HepG2 (cell line): ENCODE data around the gene NKX1-2. TPM values are rescaled to one million over a fixed set of nuclear protein-coding genes. Genes with fewer than 3 reads are reported as not detected.

Experiments used
- AGO1 ChIP-seq: fragments of 200-400 bp; formaldehyde crosslinking; IDR thresholded peaks from 2 replicates; pipeline ENCODE4 v1.6.1; 2017; ENCODE audit warnings: mild to moderate bottlenecking, low read depth, low read length, moderate library complexity; ENCODE audit not compliant: poor library complexity, severe bottlenecking
- CEBPG ChIP-seq: IDR thresholded peaks from 2 replicates; pipeline ENCODE4 v1.6.1; 2016
- HDAC1 ChIP-seq: sonication (generic); formaldehyde crosslinking; IDR thresholded peaks from 2 replicates; pipeline ENCODE4 v1.5.1; 2020; ENCODE audit warnings: mild to moderate bottlenecking, missing genetic modification reagents
- HOMEZ ChIP-seq: IDR thresholded peaks from 2 replicates; pipeline ENCODE4 v1.6.1; 2016; ENCODE audit warnings: low read depth
- KDM2A ChIP-seq: sonication (generic); formaldehyde crosslinking; IDR thresholded peaks from 2 replicates; pipeline ENCODE4 v1.4.0; 2020; ENCODE audit warnings: low read depth, missing genetic modification reagents, borderline replicate concordance
- KDM5A ChIP-seq: fragments of 200-600 bp; sonication (generic); IDR thresholded peaks from 2 replicates; pipeline ENCODE4 v1.7.0; 2018; ENCODE audit warnings: antibody characterized with exemption, mild to moderate bottlenecking, low read length, borderline replicate concordance
- KDM6A ChIP-seq: IDR thresholded peaks from 2 replicates; pipeline ENCODE4 v1.6.1; 2016; ENCODE audit warnings: low read depth
- MYPOP ChIP-seq: sonication (generic); formaldehyde crosslinking; IDR thresholded peaks from 2 replicates; pipeline ENCODE4 v1.8.1; 2023; ENCODE audit warnings: mild to moderate bottlenecking, moderate library complexity, missing genetic modification reagents
- NCOR1 ChIP-seq: fragments of 200-600 bp; sonication (generic); IDR thresholded peaks from 2 replicates; pipeline ENCODE4 v1.7.0; 2017; ENCODE audit warnings: antibody characterized with exemption, low read length, borderline replicate concordance
- RXRB ChIP-seq: IDR thresholded peaks from 2 replicates; pipeline ENCODE4 v1.6.1; 2016; ENCODE audit warnings: borderline replicate concordance, missing genetic modification reagents, missing compliant biosample characterization
- SAP130 ChIP-seq: IDR thresholded peaks from 2 replicates; pipeline ENCODE4 v1.6.1; 2016; ENCODE audit warnings: low read depth
- THAP11 ChIP-seq: IDR thresholded peaks from 2 replicates; pipeline ENCODE4 v1.6.1; 2016; ENCODE audit warnings: missing biosample characterization, missing genetic modification reagents
- TRAFD1 ChIP-seq: sonication (generic); formaldehyde crosslinking; IDR thresholded peaks from 2 replicates; pipeline ENCODE4 v1.5.1; 2020; ENCODE audit warnings: missing genetic modification reagents, mild to moderate bottlenecking, borderline replicate concordance
- YEATS2 ChIP-seq: sonication (generic); formaldehyde crosslinking; IDR thresholded peaks from 2 replicates; pipeline ENCODE4 v1.4.0; 2020; ENCODE audit warnings: missing genetic modification reagents, borderline replicate concordance
- ZNF124 ChIP-seq: sonication (generic); formaldehyde crosslinking; IDR thresholded peaks from 2 replicates; pipeline ENCODE4 v1.4.0; 2020; ENCODE audit warnings: missing genetic modification reagents
- ZNF788 ChIP-seq: sonication (generic); formaldehyde crosslinking; IDR thresholded peaks from 2 replicates; pipeline ENCODE4 v1.5.0; 2020; ENCODE audit warnings: mild to moderate bottlenecking, missing genetic modification reagents, borderline replicate concordance
- polyA plus RNA-seq, 8 experiments: library from polyadenylated mRNA; depleted of rRNA in 3 of 8; stranded (reverse) in 7 of 8; unstranded in 1 of 8; fragments of >200 nt; fragmentation: Illumina TruSeq in 4 of 8; extraction: Trizol in 4 of 8; gene quantifications; 2 replicates each; pipeline versions ENCODE4 v1.2.1 to v1.2.3, GENCODE V29; 2011 to 2016; ENCODE audit warnings: low read depth in 4 of 8, missing spikeins in 1 of 8, mixed read lengths in 1 of 8; ENCODE audit not compliant: insufficient read depth in 1 of 8
- total RNA-seq, 5 experiments: library from RNA; depleted of rRNA; stranded (reverse); fragments of >200 nt; fragmentation: Illumina TruSeq; extraction: Trizol; gene quantifications; 2 replicates each; pipeline ENCODE4 v1.2.3, GENCODE V29; 2016; ENCODE audit warnings: low read depth in 1 of 5
- TF ChIP-seq, protein P1 (sequence below): sonication (generic); formaldehyde crosslinking; IDR thresholded peaks from 2 replicates; pipeline ENCODE4 v1.5.1; 2020; ENCODE audit warnings: mild to moderate bottlenecking, missing genetic modification reagents, moderate library complexity

The NKX1-2 gene
- total and polyA plus RNA-seq, 2 of the 13 experiments (the other 11 are each of a cell fraction or from before 2014, with no cell fraction given), result not detected

DNA sequence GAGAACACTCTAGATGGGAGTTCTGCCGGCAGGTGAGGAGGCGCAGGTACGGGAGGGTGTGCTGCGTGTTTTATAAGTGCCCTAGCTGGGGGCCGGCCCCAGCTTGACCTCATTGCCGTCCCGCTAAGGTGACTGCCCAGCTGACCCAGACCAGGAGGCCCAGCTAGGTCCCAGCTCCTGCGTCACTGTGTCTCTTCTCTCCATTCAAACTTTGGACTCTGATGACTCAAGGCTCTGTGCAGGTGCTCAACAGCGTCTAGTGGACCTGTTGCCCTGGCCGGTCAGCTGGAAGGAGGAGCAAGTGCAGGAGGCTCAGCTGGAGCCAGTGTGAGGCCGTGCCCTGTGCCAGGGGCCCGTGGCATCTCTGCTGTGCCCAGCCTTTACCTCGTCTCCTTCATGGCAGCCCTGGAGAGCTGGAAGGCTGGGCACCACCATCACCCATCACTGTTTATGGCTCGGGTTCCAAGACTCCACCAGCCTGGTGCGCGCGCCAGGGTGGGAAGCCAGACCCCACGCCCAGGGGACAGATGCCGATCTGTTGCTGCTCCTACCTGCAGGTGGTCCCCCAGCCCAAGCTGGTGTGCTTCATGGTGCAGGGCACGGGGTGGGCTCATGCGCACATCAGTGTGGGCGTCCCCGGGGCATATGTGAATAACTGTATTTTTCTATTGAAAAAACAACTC is 26.3 kb upstream of the NKX1-2 start (continued):
- no peak for TF ChIP-seq TRAFD1 (CRISPR knock-in tag)
- TF ChIP-seq, protein P1, sequence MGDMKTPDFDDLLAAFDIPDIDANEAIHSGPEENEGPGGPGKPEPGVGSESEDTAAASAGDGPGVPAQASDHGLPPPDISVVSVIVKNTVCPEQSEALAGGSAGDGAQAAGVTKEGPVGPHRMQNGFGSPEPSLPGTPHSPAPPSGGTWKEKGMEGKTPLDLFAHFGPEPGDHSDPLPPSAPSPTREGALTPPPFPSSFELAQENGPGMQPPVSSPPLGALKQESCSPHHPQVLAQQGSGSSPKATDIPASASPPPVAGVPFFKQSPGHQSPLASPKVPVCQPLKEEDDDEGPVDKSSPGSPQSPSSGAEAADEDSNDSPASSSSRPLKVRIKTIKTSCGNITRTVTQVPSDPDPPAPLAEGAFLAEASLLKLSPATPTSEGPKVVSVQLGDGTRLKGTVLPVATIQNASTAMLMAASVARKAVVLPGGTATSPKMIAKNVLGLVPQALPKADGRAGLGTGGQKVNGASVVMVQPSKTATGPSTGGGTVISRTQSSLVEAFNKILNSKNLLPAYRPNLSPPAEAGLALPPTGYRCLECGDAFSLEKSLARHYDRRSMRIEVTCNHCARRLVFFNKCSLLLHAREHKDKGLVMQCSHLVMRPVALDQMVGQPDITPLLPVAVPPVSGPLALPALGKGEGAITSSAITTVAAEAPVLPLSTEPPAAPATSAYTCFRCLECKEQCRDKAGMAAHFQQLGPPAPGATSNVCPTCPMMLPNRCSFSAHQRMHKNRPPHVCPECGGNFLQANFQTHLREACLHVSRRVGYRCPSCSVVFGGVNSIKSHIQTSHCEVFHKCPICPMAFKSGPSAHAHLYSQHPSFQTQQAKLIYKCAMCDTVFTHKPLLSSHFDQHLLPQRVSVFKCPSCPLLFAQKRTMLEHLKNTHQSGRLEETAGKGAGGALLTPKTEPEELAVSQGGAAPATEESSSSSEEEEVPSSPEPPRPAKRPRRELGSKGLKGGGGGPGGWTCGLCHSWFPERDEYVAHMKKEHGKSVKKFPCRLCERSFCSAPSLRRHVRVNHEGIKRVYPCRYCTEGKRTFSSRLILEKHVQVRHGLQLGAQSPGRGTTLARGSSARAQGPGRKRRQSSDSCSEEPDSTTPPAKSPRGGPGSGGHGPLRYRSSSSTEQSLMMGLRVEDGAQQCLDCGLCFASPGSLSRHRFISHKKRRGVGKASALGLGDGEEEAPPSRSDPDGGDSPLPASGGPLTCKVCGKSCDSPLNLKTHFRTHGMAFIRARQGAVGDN (CRISPR knock-in tag), result peak; percentile 75
- TF ChIP-seq ZNF788 (CRISPR knock-in tag), result peak; percentile 56; the same call in 1 of the 2 replicates
- peak; percentile 65; the same call in 1 of the 2 replicates for TF ChIP-seq KDM6A (CRISPR knock-in tag)
- TF ChIP-seq ZNF124 (CRISPR knock-in tag), result 0 out of 2 replicates have a peak, but pooled peaks have one; percentile 58
- TF ChIP-seq YEATS2 (CRISPR knock-in tag), result no peak
- TF ChIP-seq RXRB (CRISPR knock-in tag), result peak; percentile 87
- TF ChIP-seq HDAC1 (CRISPR knock-in tag), result 0 out of 2 replicates have a peak, but pooled peaks have one; percentile 52
- TF ChIP-seq KDM5A, result no peak
- TF ChIP-seq NCOR1, result peak; percentile 56; the same call in 1 of the 2 replicates
- peak; percentile 67 for TF ChIP-seq THAP11
- TF ChIP-seq SAP130 (CRISPR knock-in tag), result peak; percentile 81
- TF ChIP-seq HOMEZ, result 0 out of 2 replicates have a peak, but pooled peaks have one; percentile 29
- TF ChIP-seq AGO1, result peak; percentile 49
- no peak for TF ChIP-seq MYPOP (CRISPR knock-in tag)
- peak; percentile 43 for TF ChIP-seq CEBPG (CRISPR knock-in tag)
- TF ChIP-seq KDM2A (CRISPR knock-in tag), result peak; percentile 75
